HG03175 (cell line): ENCODE results near the gene ADGRB3.
"Not testable (repeated sequence)": the region's sequence is repeated elsewhere in the genome, so short reads cannot be mapped to it uniquely, and the experiment has no call there.

Source experiments
- ATAC-seq: cut with Tn5 transposase; IDR thresholded peaks from one replicate; pipeline ENCODE4 v1.9.1; 2021; ENCODE audit warnings: mild to moderate bottlenecking, moderate library complexity; ENCODE audit not compliant: unreplicated experiment

Gene ADGRB3

GRCh38 chr6:68642977-68643376 lies 7.9 kb downstream of the ADGRB3 start:
- ATAC-seq: no peak

- no peak for ATAC-seq
These were observed 14.6 kb downstream of the ADGRB3 start for GRCh38 chr6:68649669-68650068.

- ATAC-seq: no peak
These were observed 15.1 kb downstream of the ADGRB3 start for GRCh38 chr6:68650142-68650541.

- ATAC-seq: no peak
These were observed 16.2 kb downstream of the ADGRB3 start for GRCh38 chr6:68651011-68651985.

- no peak for ATAC-seq
These were observed 17.0 kb downstream of the ADGRB3 start for GRCh38 chr6:68652117-68652536.

- ATAC-seq: no peak
These were observed 18.1 kb downstream of the ADGRB3 start for GRCh38 chr6:68653074-68653705.

GRCh38 chr6:68653706-68654089 lies 18.6 kb downstream of the ADGRB3 start:
- ATAC-seq: no peak

GRCh38 chr6:68654134-68654533 lies 19.1 kb downstream of the ADGRB3 start:
- ATAC-seq: no peak

- ATAC-seq: no peak
These were observed 19.9 kb downstream of the ADGRB3 start for GRCh38 chr6:68655028-68655427.

GRCh38 chr6:68657374-68658139 lies 22.5 kb downstream of the ADGRB3 start:
- no peak for ATAC-seq

- no peak for ATAC-seq
These were observed 23.3 kb downstream of the ADGRB3 start for GRCh38 chr6:68658338-68658737.

GRCh38 chr6:68673255-68673654 lies 38.2 kb downstream of the ADGRB3 start:
- no peak for ATAC-seq

GRCh38 chr6:68675548-68675947 lies 40.5 kb downstream of the ADGRB3 start:
- no peak for ATAC-seq

- not testable (repeated sequence) for ATAC-seq
These were observed 41.0 kb downstream of the ADGRB3 start for GRCh38 chr6:68676094-68676493.

GRCh38 chr6:68677058-68677457 lies 42.0 kb downstream of the ADGRB3 start:
- no peak for ATAC-seq

GRCh38 chr6:68679399-68679798 lies 44.3 kb downstream of the ADGRB3 start:
- ATAC-seq: no peak

GRCh38 chr6:68680264-68680663 lies 45.2 kb downstream of the ADGRB3 start:
- ATAC-seq: no peak

- ATAC-seq: no peak
These were observed 54.8 kb downstream of the ADGRB3 start for GRCh38 chr6:68689910-68690309.

- no peak for ATAC-seq
These were observed 56.0 kb downstream of the ADGRB3 start for GRCh38 chr6:68691120-68691519.

GRCh38 chr6:68693271-68693670 lies 58.2 kb downstream of the ADGRB3 start:
- no peak for ATAC-seq

GRCh38 chr6:68695403-68695802 lies 60.3 kb downstream of the ADGRB3 start:
- ATAC-seq: no peak
